PFSK-1 (cell line): ENCODE results near the gene TNS3.

ENCODE experiments used
- FOXP2 ChIP-seq: optimal IDR thresholded peaks from 2 replicates; pipeline ENCODE3; 2011; ENCODE audit warnings: borderline replicate concordance, control low read depth, inconsistent platforms; ENCODE audit not compliant: insufficient read depth; ENCODE audit errors: extremely low read length, extremely low read depth
- POLR2AphosphoS5 ChIP-seq: IDR thresholded peaks from 2 replicates; pipeline ENCODE4 v1.6.1; 2012; ENCODE audit warnings: low read depth, mild to moderate bottlenecking, control low read depth, low read length, moderate library complexity
- SIN3A ChIP-seq: IDR thresholded peaks from 2 replicates; pipeline ENCODE4 v1.6.1; 2012; ENCODE audit warnings: mild to moderate bottlenecking, low read length, moderate library complexity, borderline replicate concordance; ENCODE audit not compliant: insufficient read depth
- TF ChIP-seq, protein P1 (sequence below), 2 experiments: IDR thresholded peaks; 2 replicates each; pipeline versions ENCODE4 v1.6.1 to v1.8.0; 2011 to 2012; ENCODE audit warnings: low read depth in 2 of 2, low read length in 2 of 2, control low read depth in 1 of 2, inconsistent platforms in 1 of 2, mild to moderate bottlenecking in 1 of 2, moderate library complexity in 1 of 2; ENCODE audit not compliant: insufficient read depth in 1 of 2

DNA sequence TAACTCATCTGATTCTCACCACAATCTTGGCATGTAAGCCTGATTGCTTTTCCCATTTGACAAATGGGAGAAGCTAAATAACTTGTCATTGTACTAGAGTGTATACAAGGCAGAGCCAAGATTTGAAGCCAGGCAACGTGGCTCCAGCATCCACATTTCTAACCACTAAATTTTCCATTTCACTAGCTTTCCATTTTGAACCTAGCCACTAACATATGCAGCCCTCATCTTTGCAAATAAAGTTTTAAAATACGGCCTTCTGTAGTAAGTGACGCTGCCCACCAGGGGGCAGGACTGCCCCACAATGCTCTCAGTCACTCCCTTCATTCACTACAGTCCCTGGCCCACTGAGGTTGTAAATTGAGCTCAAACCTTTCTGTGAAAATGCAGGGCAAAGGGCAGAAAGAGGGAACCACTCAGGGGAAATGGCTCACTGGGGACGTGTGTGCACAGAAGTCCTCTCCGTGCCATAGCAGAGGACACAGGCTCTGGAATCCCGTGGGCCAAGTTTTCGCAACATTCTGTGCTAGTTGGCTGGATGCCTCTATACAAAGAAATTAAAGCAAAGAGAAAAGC, 315.7 kb downstream of the TNS3 start:
- TF ChIP-seq POLR2AphosphoS5 (no peak), FOXP2 (no peak), SIN3A (no peak)
- TF ChIP-seq, protein P1, sequence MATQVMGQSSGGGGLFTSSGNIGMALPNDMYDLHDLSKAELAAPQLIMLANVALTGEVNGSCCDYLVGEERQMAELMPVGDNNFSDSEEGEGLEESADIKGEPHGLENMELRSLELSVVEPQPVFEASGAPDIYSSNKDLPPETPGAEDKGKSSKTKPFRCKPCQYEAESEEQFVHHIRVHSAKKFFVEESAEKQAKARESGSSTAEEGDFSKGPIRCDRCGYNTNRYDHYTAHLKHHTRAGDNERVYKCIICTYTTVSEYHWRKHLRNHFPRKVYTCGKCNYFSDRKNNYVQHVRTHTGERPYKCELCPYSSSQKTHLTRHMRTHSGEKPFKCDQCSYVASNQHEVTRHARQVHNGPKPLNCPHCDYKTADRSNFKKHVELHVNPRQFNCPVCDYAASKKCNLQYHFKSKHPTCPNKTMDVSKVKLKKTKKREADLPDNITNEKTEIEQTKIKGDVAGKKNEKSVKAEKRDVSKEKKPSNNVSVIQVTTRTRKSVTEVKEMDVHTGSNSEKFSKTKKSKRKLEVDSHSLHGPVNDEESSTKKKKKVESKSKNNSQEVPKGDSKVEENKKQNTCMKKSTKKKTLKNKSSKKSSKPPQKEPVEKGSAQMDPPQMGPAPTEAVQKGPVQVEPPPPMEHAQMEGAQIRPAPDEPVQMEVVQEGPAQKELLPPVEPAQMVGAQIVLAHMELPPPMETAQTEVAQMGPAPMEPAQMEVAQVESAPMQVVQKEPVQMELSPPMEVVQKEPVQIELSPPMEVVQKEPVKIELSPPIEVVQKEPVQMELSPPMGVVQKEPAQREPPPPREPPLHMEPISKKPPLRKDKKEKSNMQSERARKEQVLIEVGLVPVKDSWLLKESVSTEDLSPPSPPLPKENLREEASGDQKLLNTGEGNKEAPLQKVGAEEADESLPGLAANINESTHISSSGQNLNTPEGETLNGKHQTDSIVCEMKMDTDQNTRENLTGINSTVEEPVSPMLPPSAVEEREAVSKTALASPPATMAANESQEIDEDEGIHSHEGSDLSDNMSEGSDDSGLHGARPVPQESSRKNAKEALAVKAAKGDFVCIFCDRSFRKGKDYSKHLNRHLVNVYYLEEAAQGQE (IDR thresholded peaks at IDR 0.05; ENCODE audit: insufficient read depth in 1 of 2, low read depth in 2 of 2, low read length in 2 of 2) = no peak
